HCT116 (cell line): ENCODE measurements around the gene ROGDI. TPM values are rescaled to one million over a fixed set of nuclear protein-coding genes. Genes with fewer than 3 reads are reported as not detected.

Experiments
- ATAC-seq: fragments of 200-7000 bp; cut with Tn5 transposase; 2 replicates; pipeline ENCODE4 v1.9.1; 2020; ENCODE audit warnings: mild to moderate bottlenecking, moderate library complexity
- BruUV-seq: library from RNA; stranded (reverse); fragments of 400-500 nt; replicated peaks from 2 replicates; lab custom pipeline; 2021; lab: Mats Ljungman, UMichigan
- CTCF ChIA-PET: fragments of 300-600 bp; sonication (Branson Sonifier 250); formaldehyde crosslinking; loops from one replicate; lab custom pipeline; 2021; ENCODE audit warnings: antibody characterized with exemption; lab: Charles Lee
- POLR2A ChIA-PET: fragments of 300-600, 350-600 bp; sonication (Branson Sonifier 250); formaldehyde crosslinking; loops from one replicate; lab custom pipeline; 2021; ENCODE audit warnings: antibody characterized with exemption; lab: Charles Lee
- RAD21 ChIA-PET, 2 experiments: fragments of 300-600 bp; sonication (Branson Sonifier 250); formaldehyde crosslinking; loops; one replicate each; lab custom pipeline; 2023; ENCODE audit warnings: low total read pairs in 2 of 2; ENCODE audit not compliant: uncharacterized antibody in 2 of 2, unreplicated experiment in 2 of 2, low non-redundant PET in 1 of 2; lab: Charles Lee
- DNase-seq: peaks from one replicate; pipeline ENCODE4 v3.0.0-alpha.2; 2010; ENCODE audit warnings: low read depth, low spot score
- H2AFZ ChIP-seq: fragments of 200-600 bp; shearing (Covaris generic), sonication (generic); 2 replicates; pipeline ENCODE4 v1.6.1; 2017; ENCODE audit warnings: low read depth, mixed run types, mixed read lengths, antibody characterized with exemption, low read length; ENCODE audit not compliant: poor library complexity, severe bottlenecking
- H3K27ac ChIP-seq: 2 replicates; pipeline ENCODE4 v1.5.1; 2012; ENCODE audit warnings: low read depth, low read length
- H3K27me3 ChIP-seq: fragments of 200-600 bp; sonication (generic); 2 replicates; pipeline ENCODE4 v1.6.1; 2016; ENCODE audit warnings: mixed run types, low read length, mixed read lengths; ENCODE audit not compliant: insufficient read depth
- H3K36me3 ChIP-seq, 2 experiments: fragments of 200-500 bp in 1 of 2; fragments of 200-600 bp in 1 of 2; sonication (Bioruptor generic) in 1 of 2; sonication (generic) in 1 of 2; 2 replicates each; pipeline versions ENCODE4 v1.5.1 to v1.6.1; 2014 to 2016; ENCODE audit warnings: low read length in 2 of 2, inconsistent platforms in 1 of 2, mixed read lengths in 1 of 2, mixed run types in 1 of 2; ENCODE audit not compliant: insufficient read depth in 2 of 2, control insufficient read depth in 1 of 2
- H3K4me1 ChIP-seq, 2 experiments: fragments of 200-600 bp in 1 of 2; sonication (generic) in 1 of 2; 2 replicates each; pipeline versions ENCODE4 v1.5.1 to v1.6.1; 2012 to 2017; ENCODE audit warnings: low read length in 2 of 2, inconsistent platforms in 1 of 2, mild to moderate bottlenecking in 1 of 2, mixed read lengths in 1 of 2, mixed run types in 1 of 2, moderate library complexity in 1 of 2; ENCODE audit not compliant: insufficient read depth in 2 of 2, control insufficient read depth in 1 of 2
- H3K4me2 ChIP-seq: fragments of 200-600 bp; sonication (generic); 2 replicates; pipeline ENCODE4 v1.6.1; 2017; ENCODE audit warnings: mixed run types, low read length, mixed read lengths
- H3K4me3 ChIP-seq, 2 experiments: fragments of 200-600 bp in 1 of 2; sonication (generic) in 1 of 2; replicated peaks in 1 of 2; 2 replicates each; pipeline ENCODE4 v1.5.1; 2011 to 2016; ENCODE audit warnings: low read length in 2 of 2, control low read depth in 1 of 2, low read depth in 1 of 2, mild to moderate bottlenecking in 1 of 2, mixed read lengths in 1 of 2, mixed run types in 1 of 2
- H3K79me2 ChIP-seq: fragments of 200-600 bp; sonication (generic); 2 replicates; pipeline ENCODE4 v1.6.1; 2017; ENCODE audit warnings: mild to moderate bottlenecking, mixed run types, low read length, moderate library complexity, mixed read lengths; ENCODE audit not compliant: insufficient read depth
- H3K9ac ChIP-seq: fragments of 200-600 bp; sonication (generic); 2 replicates; pipeline ENCODE4 v1.6.1; 2016; ENCODE audit warnings: low read length, mixed read lengths
- H3K9me2 ChIP-seq: fragments of 200-600 bp; sonication (generic), shearing (Covaris generic); 2 replicates; pipeline ENCODE4 v1.6.1; 2017; ENCODE audit warnings: mixed run types, mild to moderate bottlenecking, moderate library complexity; ENCODE audit not compliant: insufficient read depth
- H3K9me3 ChIP-seq, 2 experiments: fragments of 200-500 bp in 1 of 2; fragments of 200-600 bp in 1 of 2; sonication (Bioruptor generic) in 1 of 2; sonication (generic) in 1 of 2; 2 replicates each; pipeline ENCODE4 v1.6.1; 2014 to 2017; ENCODE audit warnings: low read length in 2 of 2, mixed read lengths in 2 of 2, inconsistent platforms in 1 of 2, low read depth in 1 of 2, mild to moderate bottlenecking in 1 of 2, mixed run types in 1 of 2, moderate library complexity in 1 of 2; ENCODE audit not compliant: control insufficient read depth in 1 of 2, insufficient read depth in 1 of 2
- H4K20me1 ChIP-seq: fragments of 200-600 bp; sonication (generic), shearing (Covaris generic); 2 replicates; pipeline ENCODE4 v1.6.1; 2017; ENCODE audit warnings: mixed run types, mild to moderate bottlenecking, moderate library complexity; ENCODE audit not compliant: insufficient read depth
- ATF3 ChIP-seq: IDR thresholded peaks from 2 replicates; pipeline ENCODE4 v1.6.1; 2012
- CBX3 ChIP-seq: IDR thresholded peaks from 2 replicates; pipeline ENCODE4 v1.6.1; 2012; ENCODE audit warnings: low read depth
- CTCF ChIP-seq, 3 experiments: fragments of 200-600 bp in 1 of 3; sonication (generic) in 1 of 3; IDR thresholded peaks in 2 of 3; conservative IDR thresholded peaks in 1 of 3; 2 replicates each; pipeline ENCODE4 v1.5.1; 2012 to 2017; ENCODE audit warnings: low read depth in 2 of 3, low read length in 2 of 3, antibody characterized with exemption in 1 of 3, borderline replicate concordance in 1 of 3, control low read depth in 1 of 3, mild to moderate bottlenecking in 1 of 3, mixed read lengths in 1 of 3, mixed run types in 1 of 3, moderate library complexity in 1 of 3; ENCODE audit not compliant: insufficient read depth in 1 of 3
- EGR1 ChIP-seq: IDR thresholded peaks from 2 replicates; pipeline ENCODE4 v1.6.1; 2012; ENCODE audit warnings: low read depth
- EZH2phosphoT487 ChIP-seq: fragments of 200-600 bp; IDR thresholded peaks from 2 replicates; pipeline ENCODE4 v1.6.1; 2018; ENCODE audit warnings: antibody characterized with exemption, borderline replicate concordance
- FOSL1 ChIP-seq: IDR thresholded peaks from 2 replicates; pipeline ENCODE4 v1.6.1; 2012; ENCODE audit warnings: low read depth
- SIN3A ChIP-seq: IDR thresholded peaks from 2 replicates; pipeline ENCODE4 v1.6.1; 2012; ENCODE audit warnings: low read depth
- SP1 ChIP-seq: IDR thresholded peaks from 2 replicates; pipeline ENCODE4 v1.6.1; 2012; ENCODE audit warnings: low read depth
- SRF ChIP-seq: IDR thresholded peaks from 2 replicates; pipeline ENCODE4 v1.6.1; 2012; ENCODE audit warnings: low read depth
- YY1 ChIP-seq: IDR thresholded peaks from 2 replicates; pipeline ENCODE4 v1.6.1; 2011; ENCODE audit warnings: low read length, low read depth, moderate library complexity, mild to moderate bottlenecking; ENCODE audit not compliant: insufficient replicate concordance; ENCODE audit errors: extremely low read depth
- ZFX ChIP-seq: fragments of 450-650 bp; IDR thresholded peaks from 2 replicates; pipeline ENCODE4 v1.6.1; 2017
- intact Hi-C: fragments of 100-400 bp; cut with micrococcal nuclease; formaldehyde crosslinking; loops from 2 replicates; pipeline ENCODE4 v1.10.0; 2022
- total RNA-seq: library from RNA; stranded (reverse); gene quantifications from one replicate; pipeline ENCODE4 v1.2.1, GENCODE V29; 2021; ENCODE audit not compliant: unreplicated experiment
- TF ChIP-seq, protein P1 (sequence below): IDR thresholded peaks from 2 replicates; pipeline ENCODE4 v1.6.1; 2011; ENCODE audit warnings: mild to moderate bottlenecking, low read length, moderate library complexity; ENCODE audit not compliant: insufficient replicate concordance; ENCODE audit errors: extremely low read depth

Gene ROGDI
- total RNA-seq, 1 experiment from 2014 or later = 20.1 TPM

DNA sequence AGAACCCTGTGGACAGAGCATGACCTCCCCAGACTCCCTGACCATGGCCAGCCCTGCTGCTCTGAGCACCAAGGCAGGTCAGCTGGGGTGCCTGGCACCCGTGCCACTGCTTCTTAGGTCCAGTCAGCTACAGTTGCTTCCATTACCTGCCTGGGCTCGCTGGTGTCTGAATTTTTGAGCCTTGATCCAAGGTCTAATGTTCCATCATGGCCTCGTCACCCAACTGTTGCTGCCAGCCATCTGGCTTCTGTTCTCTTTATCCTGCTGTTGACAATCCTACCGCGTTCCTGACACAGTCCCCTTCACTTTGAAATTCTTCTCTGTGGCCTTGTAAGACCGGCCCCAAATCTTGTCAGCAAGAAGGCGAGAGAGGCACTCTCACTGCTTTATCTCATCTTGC lies 28.0 kb upstream of the ROGDI start:
- ChIA-PET RAD21 (no interaction called here), POLR2A (no interaction called here), CTCF (interaction anchor here (0.7 kb wide), 1 partner anchor 23 kb away, joined by 3 read pairs; no protein-coding TSS in a partner anchor)
- Histone ChIP-seq H4K20me1 (no peaks in the 10 kb centered on the region), H3K9me2 (no peaks in the 10 kb centered on the region), H2AFZ (no peak overlapping the region), H3K4me1 (no peaks in the 10 kb centered on the region), H3K36me3 (peaks cover 58 to 62% of the 10 kb centered on the region in 2 experiments)
- DNase-seq = no peak
- no peak for TF ChIP-seq ZFX
- no peak for TF ChIP-seq SRF
- no peak for TF ChIP-seq EZH2phosphoT487
- no peak for TF ChIP-seq FOSL1
- no peak for TF ChIP-seq ATF3
- no peak for TF ChIP-seq EGR1
- no peak for TF ChIP-seq SP1
- no peak for TF ChIP-seq SIN3A
- no peak for TF ChIP-seq CBX3
- TF ChIP-seq CTCF (IDR thresholded peaks at IDR 0.05 in 2 of 3, conservative IDR thresholded peaks at IDR 0.05 in 1 of 3; ENCODE audit: borderline replicate concordance in 1 of 3, insufficient read depth in 1 of 3, low read depth in 2 of 3, low read length in 2 of 3) = no peak
- TF ChIP-seq YY1 = no peak
- TF ChIP-seq, protein P1, sequence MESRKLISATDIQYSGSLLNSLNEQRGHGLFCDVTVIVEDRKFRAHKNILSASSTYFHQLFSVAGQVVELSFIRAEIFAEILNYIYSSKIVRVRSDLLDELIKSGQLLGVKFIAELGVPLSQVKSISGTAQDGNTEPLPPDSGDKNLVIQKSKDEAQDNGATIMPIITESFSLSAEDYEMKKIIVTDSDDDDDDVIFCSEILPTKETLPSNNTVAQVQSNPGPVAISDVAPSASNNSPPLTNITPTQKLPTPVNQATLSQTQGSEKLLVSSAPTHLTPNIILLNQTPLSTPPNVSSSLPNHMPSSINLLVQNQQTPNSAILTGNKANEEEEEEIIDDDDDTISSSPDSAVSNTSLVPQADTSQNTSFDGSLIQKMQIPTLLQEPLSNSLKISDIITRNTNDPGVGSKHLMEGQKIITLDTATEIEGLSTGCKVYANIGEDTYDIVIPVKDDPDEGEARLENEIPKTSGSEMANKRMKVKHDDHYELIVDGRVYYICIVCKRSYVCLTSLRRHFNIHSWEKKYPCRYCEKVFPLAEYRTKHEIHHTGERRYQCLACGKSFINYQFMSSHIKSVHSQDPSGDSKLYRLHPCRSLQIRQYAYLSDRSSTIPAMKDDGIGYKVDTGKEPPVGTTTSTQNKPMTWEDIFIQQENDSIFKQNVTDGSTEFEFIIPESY = no peak
- TF ChIP-seq, all 23 proteins: peak for 0
- H3K27me3 ChIP-seq = no peaks in the 10 kb centered on the region
- H3K27ac ChIP-seq = no peak overlapping the region
- ATAC-seq = no peak
- no TSS peak for BruUV-seq
- no peak overlapping the region for H3K4me2 ChIP-seq
- H3K4me3 ChIP-seq = no peak overlapping the region
- peaks cover 17% of the 10 kb centered on the region for H3K79me2 ChIP-seq
- no peaks in the 10 kb centered on the region for H3K9me3 ChIP-seq
- no peak overlapping the region for H3K9ac ChIP-seq
- intact Hi-C loops = no loop called here
